Panc1 (cell line): ENCODE measurements around the gene PPP3R2.

ENCODE experiments used
- POLR2AphosphoS5 ChIP-seq: IDR thresholded peaks from 2 replicates; pipeline ENCODE4 v1.6.1; 2012; ENCODE audit warnings: mild to moderate bottlenecking, low read depth, low read length, moderate library complexity
- SIN3A ChIP-seq: IDR thresholded peaks from 2 replicates; pipeline ENCODE4 v1.6.1; 2012; ENCODE audit warnings: low read depth, mild to moderate bottlenecking, low read length, moderate library complexity, borderline replicate concordance; ENCODE audit not compliant: insufficient read depth
- TCF7L2 ChIP-seq: IDR thresholded peaks from 2 replicates; pipeline ENCODE4 v1.6.1; 2011; ENCODE audit warnings: mild to moderate bottlenecking, low read depth, low read length, inconsistent platforms
- TF ChIP-seq, protein P1 (sequence below): fragments of 450-650 bp; IDR thresholded peaks from 2 replicates; pipeline ENCODE4 v1.5.1; 2017; ENCODE audit warnings: mild to moderate bottlenecking

DNA sequence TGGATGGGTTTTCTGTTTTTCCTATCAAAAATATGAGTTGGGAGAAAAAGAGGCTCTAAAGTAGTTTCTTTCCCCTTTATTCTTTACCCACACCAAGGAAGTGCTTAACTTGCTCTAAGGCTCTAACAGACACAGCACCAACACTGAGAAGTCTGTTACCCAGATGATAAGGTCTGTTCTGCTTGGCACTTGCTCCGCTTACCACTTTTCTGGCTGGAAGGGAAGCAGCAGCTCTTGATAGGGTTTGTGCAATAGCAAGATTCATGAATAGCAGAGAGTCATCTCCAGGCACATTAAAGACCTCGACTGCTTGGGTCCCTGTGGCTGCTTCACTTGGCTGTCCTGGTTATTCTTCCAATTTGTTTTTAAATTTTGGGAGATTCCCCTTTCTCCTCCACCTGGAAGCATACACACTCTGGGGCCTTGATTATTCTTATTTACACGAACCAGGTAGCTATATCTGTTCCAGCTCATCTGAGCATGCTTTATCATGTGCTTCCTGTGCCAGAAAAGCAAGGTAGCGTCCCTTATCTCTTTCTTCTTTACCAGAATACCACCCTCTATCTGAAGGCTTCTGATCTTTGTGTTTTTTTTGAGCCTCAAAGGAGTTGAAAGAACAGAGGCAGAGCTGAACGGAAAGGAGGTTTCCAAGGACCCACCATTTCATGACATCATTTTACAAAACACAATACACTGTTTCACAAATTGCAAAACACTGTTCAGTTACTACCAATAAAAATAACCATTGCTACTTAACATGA lies 24.8 kb downstream of the PPP3R2 start:
- no peak for TF ChIP-seq POLR2AphosphoS5
- TF ChIP-seq, protein P1, sequence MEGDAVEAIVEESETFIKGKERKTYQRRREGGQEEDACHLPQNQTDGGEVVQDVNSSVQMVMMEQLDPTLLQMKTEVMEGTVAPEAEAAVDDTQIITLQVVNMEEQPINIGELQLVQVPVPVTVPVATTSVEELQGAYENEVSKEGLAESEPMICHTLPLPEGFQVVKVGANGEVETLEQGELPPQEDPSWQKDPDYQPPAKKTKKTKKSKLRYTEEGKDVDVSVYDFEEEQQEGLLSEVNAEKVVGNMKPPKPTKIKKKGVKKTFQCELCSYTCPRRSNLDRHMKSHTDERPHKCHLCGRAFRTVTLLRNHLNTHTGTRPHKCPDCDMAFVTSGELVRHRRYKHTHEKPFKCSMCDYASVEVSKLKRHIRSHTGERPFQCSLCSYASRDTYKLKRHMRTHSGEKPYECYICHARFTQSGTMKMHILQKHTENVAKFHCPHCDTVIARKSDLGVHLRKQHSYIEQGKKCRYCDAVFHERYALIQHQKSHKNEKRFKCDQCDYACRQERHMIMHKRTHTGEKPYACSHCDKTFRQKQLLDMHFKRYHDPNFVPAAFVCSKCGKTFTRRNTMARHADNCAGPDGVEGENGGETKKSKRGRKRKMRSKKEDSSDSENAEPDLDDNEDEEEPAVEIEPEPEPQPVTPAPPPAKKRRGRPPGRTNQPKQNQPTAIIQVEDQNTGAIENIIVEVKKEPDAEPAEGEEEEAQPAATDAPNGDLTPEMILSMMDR: no peak
- TF ChIP-seq SIN3A: no peak
- TF ChIP-seq TCF7L2: no peak
